B cell (primary cell): ENCODE results near the gene C10orf62. TPM values are rescaled to one million over a fixed set of nuclear protein-coding genes. Genes with fewer than 3 reads are reported as not detected.

Experiments used
- ATAC-seq: fragments of 200-7000 bp; cut with Tn5 transposase; one replicate; pipeline ENCODE4 v1.10.0; 2021; ENCODE audit warnings: low read depth, mild to moderate bottlenecking, moderate number of reproducible peaks, moderate library complexity
- CTCF ChIA-PET: fragments of 350-600 bp; sonication (Branson Sonifier 250); formaldehyde crosslinking; loops from one replicate; lab custom pipeline; 2021; ENCODE audit warnings: antibody characterized with exemption, inconsistent platforms; lab: Charles Lee
- POLR2A ChIA-PET: fragments of 350-600 bp; sonication (Branson Sonifier 250); formaldehyde crosslinking; loops from one replicate; lab custom pipeline; 2021; ENCODE audit warnings: antibody characterized with exemption; lab: Charles Lee
- DNase-seq: peaks from one replicate; pipeline ENCODE4 v3.0.0; 2013
- H2AFZ ChIP-seq: 2 replicates; pipeline ENCODE4 v1.6.1; 2012; ENCODE audit warnings: mild to moderate bottlenecking, low read depth, low read length; ENCODE audit not compliant: insufficient read depth, poor library complexity, severe bottlenecking
- H3K27ac ChIP-seq, 2 donors: 1 replicate in 1 of 2; 2 replicates in 1 of 2; pipeline ENCODE4 v1.5.1; 2012 to 2013; ENCODE audit warnings: low read length in 2 of 2, mild to moderate bottlenecking in 2 of 2, moderate library complexity in 1 of 2
- H3K27me3 ChIP-seq, 4 experiments: fragments of 200-600 bp in 1 of 4; sonication (generic) in 1 of 4; replicated peaks in 1 of 4; 1 replicate in 2 of 4; 2 replicates in 2 of 4; pipeline versions ENCODE4 v1.6.1 to v1.7.0; 2013 to 2016; ENCODE audit warnings: low read length in 3 of 4, mild to moderate bottlenecking in 2 of 4, mixed read lengths in 1 of 4, moderate library complexity in 1 of 4; ENCODE audit not compliant: insufficient read depth in 4 of 4, control insufficient read depth in 3 of 4; ENCODE audit errors: control extremely low read depth in 1 of 4
- H3K36me3 ChIP-seq, 2 experiments: replicated peaks in 1 of 2; 1 replicate in 1 of 2; 2 replicates in 1 of 2; pipeline versions ENCODE4 v1.6.1 to v1.7.1; 2013; ENCODE audit warnings: low read length in 1 of 2; ENCODE audit not compliant: insufficient read depth in 2 of 2, control insufficient read depth in 1 of 2; ENCODE audit errors: control extremely low read depth in 1 of 2, extremely low read depth in 1 of 2
- H3K4me1 ChIP-seq, 2 donors: fragments of 200-600 bp in 1 of 2; sonication (generic) in 1 of 2; 1 replicate in 1 of 2; 2 replicates in 1 of 2; pipeline versions ENCODE4 v1.5.1 to v1.6.1; 2013 to 2017; ENCODE audit warnings: low read length in 2 of 2; ENCODE audit not compliant: control insufficient read depth in 2 of 2, insufficient read depth in 2 of 2
- H3K4me2 ChIP-seq: replicated peaks from 2 replicates; pipeline ENCODE3; 2012; ENCODE audit warnings: mild to moderate bottlenecking, low read depth, low read length; ENCODE audit not compliant: poor library complexity, severe bottlenecking
- H3K4me3 ChIP-seq, 5 experiments: fragments of 200-600 bp in 1 of 5; sonication (generic) in 1 of 5; 1 replicate in 3 of 5; 2 replicates in 2 of 5; pipeline versions ENCODE4 v1.5.1 to v1.7.0; 2011 to 2016; ENCODE audit warnings: low read length in 4 of 5, mild to moderate bottlenecking in 4 of 5, low read depth in 2 of 5, control low read depth in 1 of 5, moderate library complexity in 1 of 5; ENCODE audit not compliant: insufficient read depth in 1 of 5; ENCODE audit errors: control extremely low read depth in 1 of 5, extremely low read depth in 1 of 5
- H3K79me2 ChIP-seq: fragments of 200-600 bp; sonication (generic); one replicate; pipeline ENCODE4 v1.6.0; 2016; ENCODE audit warnings: low read length; ENCODE audit not compliant: control insufficient read depth, insufficient read depth
- H3K9ac ChIP-seq: fragments of 200-600 bp; sonication (generic); 2 replicates; pipeline ENCODE4 v1.6.1; 2017; ENCODE audit warnings: mild to moderate bottlenecking, low read length, moderate library complexity
- H3K9me3 ChIP-seq, 3 donors: one replicate each; pipeline versions ENCODE4 v1.6.1 to v1.7.1; 2013; ENCODE audit warnings: low read length in 2 of 3; ENCODE audit not compliant: control insufficient read depth in 2 of 3, insufficient read depth in 1 of 3; ENCODE audit errors: control extremely low read depth in 1 of 3
- H4K20me1 ChIP-seq: 2 replicates; pipeline ENCODE4 v1.6.0; 2012; ENCODE audit warnings: mild to moderate bottlenecking, low read length; ENCODE audit not compliant: insufficient read depth, control insufficient read depth, poor library complexity, severe bottlenecking
- H3K27ac Mint-ChIP-seq: one replicate; pipeline ENCODE4 v1.8.0; 2021; ENCODE audit warnings: mixed read lengths
- H3K27me3 Mint-ChIP-seq: one replicate; pipeline ENCODE4 v1.8.0; 2021; ENCODE audit warnings: mixed read lengths
- H3K4me1 Mint-ChIP-seq: one replicate; pipeline ENCODE4 v1.8.0; 2021; ENCODE audit warnings: mixed read lengths
- H3K4me3 Mint-ChIP-seq: one replicate; pipeline ENCODE4 v1.8.0; 2021; ENCODE audit warnings: mixed read lengths
- H3K9me3 Mint-ChIP-seq: one replicate; pipeline ENCODE4 v1.8.0; 2022; ENCODE audit warnings: mixed read lengths; ENCODE audit not compliant: insufficient read depth
- CTCF ChIP-seq: fragments of 200-600 bp; IDR thresholded peaks from one replicate; pipeline ENCODE4 v1.8.0; 2022; ENCODE audit warnings: antibody characterized with exemption, mild to moderate bottlenecking
- EZH2 ChIP-seq: IDR thresholded peaks from 2 replicates; pipeline ENCODE4 v1.6.1; 2012; ENCODE audit warnings: borderline replicate concordance, low read depth, mild to moderate bottlenecking, moderate library complexity, low read length; ENCODE audit not compliant: insufficient read depth, poor library complexity, severe bottlenecking
- WGBS: methylation state at CpG from one replicate; pipeline ENCODE4 v1.1.5; 2013; ENCODE audit warnings: missing lambda C conversion rate; ENCODE audit not compliant: insufficient coverage; 5-methylcytosine and 5-hydroxymethylcytosine counted together
- intact Hi-C: fragments of 100-400 bp; cut with micrococcal nuclease; formaldehyde crosslinking; loops from one replicate; pipeline ENCODE4 v1.10.0; 2022
- polyA plus RNA-seq: library from polyadenylated mRNA; depleted of rRNA; stranded (reverse); fragments of >200 nt; gene quantifications from 2 replicates; pipeline ENCODE4 v1.2.3, GENCODE V29; 2012
- total RNA-seq, 2 donors: library from RNA; stranded (reverse); fragments of 120-200 nt in 1 of 2; gene quantifications; 1 replicate in 1 of 2; 2 replicates in 1 of 2; pipeline versions ENCODE4 v1.2.3 to v1.2.4, GENCODE V29; 2013 to 2022

Gene C10orf62
- total and polyA plus RNA-seq, 2 donors (not counting 1 experiment from before 2014, with no cell fraction given) = not detected

- Mint-ChIP-seq H3K27ac (no peak overlapping the region), H3K4me3 (no peak overlapping the region), H3K27me3 (no peaks in the 10 kb centered on the region), H3K4me1 (no peaks in the 10 kb centered on the region), H3K9me3 (no peaks in the 10 kb centered on the region)
- WGBS = 87% methylated on average over 2 of the region's 2 CpGs
- POLR2A ChIA-PET = no interaction called here
- TF ChIP-seq CTCF = no peak
- TF ChIP-seq EZH2 = no peak
- DNase-seq (no peak), ATAC-seq (no peak)
- intact Hi-C loops = no loop called here
- Histone ChIP-seq H4K20me1 (no peaks in the 10 kb centered on the region), H3K27ac (no peak overlapping the region), H2AFZ (no peak overlapping the region), H3K79me2 (no peaks in the 10 kb centered on the region), H3K4me2 (no peak overlapping the region), H3K4me3 (no peak overlapping the region), H3K4me1 (no peaks in the 10 kb centered on the region), H3K9ac (no peak overlapping the region), H3K9me3 (no peaks in the 10 kb centered on the region), H3K36me3 (no peaks in the 10 kb centered on the region), H3K27me3 (no peaks in the 10 kb centered on the region)
- CTCF ChIA-PET = interaction anchor here (0.8 to 2.3 kb wide), 7 partner anchors 18 to 426 kb away, joined by 3 to 13 read pairs (median 3); partner anchors contain the start of gene AVPI1
Measured at GRCh38 chr10:97573021-97573420, 16.5 kb upstream of the C10orf62 start.

- Histone ChIP-seq H2AFZ (no peak overlapping the region), H3K79me2 (no peaks in the 10 kb centered on the region), H3K4me1 (no peaks in the 10 kb centered on the region), H3K4me3 (no peak overlapping the region), H3K27me3 (no peaks in the 10 kb centered on the region), H3K36me3 (no peaks in the 10 kb centered on the region), H3K9ac (no peak overlapping the region), H3K9me3 (no peaks in the 10 kb centered on the region), H3K4me2 (no peak overlapping the region), H3K27ac (no peak overlapping the region), H4K20me1 (no peaks in the 10 kb centered on the region)
- no peak overlapping the region for H3K4me3 Mint-ChIP-seq
- TF ChIP-seq EZH2 (no peak), CTCF (no peak)
- no peaks in the 10 kb centered on the region for H3K4me1 Mint-ChIP-seq
- no peaks in the 10 kb centered on the region for H3K27me3 Mint-ChIP-seq
- POLR2A ChIA-PET = no interaction called here
- 0% methylated on average over 1 of the region's 2 CpGs for WGBS
- no peak for ATAC-seq
- H3K9me3 Mint-ChIP-seq = no peaks in the 10 kb centered on the region
- CTCF ChIA-PET = interaction anchor here (1.5 kb wide), 1 partner anchor 113 kb away, joined by 3 read pairs; the partner anchor contains the start of gene AVPI1
- no peak for DNase-seq
- intact Hi-C loops = no loop called here
- H3K27ac Mint-ChIP-seq = no peak overlapping the region
Measured at GRCh38 chr10:97573672-97574071, 15.8 kb upstream of the C10orf62 start.
